Activated T-cell treated with anti-CD3 and anti-CD28 coated beads, Interleukin-2, amount 50 U/mL, for 72 hours (primary cell): Measurements from ENCODE around the gene DAPK2. TPM values are rescaled to one million over a fixed set of nuclear protein-coding genes. Genes with fewer than 3 reads are reported as not detected.
"Not testable (repeated sequence)": the region's sequence is repeated elsewhere in the genome, so short reads cannot be mapped to it uniquely, and the experiment has no call there.

Experiments used
- ATAC-seq, 2 donors: fragments of 150-1000 bp; cut with Tn5 transposase; replicated peaks in 1 of 2; 2 replicates each; pipeline ENCODE4 v1.10.0; 2021; ENCODE audit warnings: moderate library complexity in 2 of 2, mild to moderate bottlenecking in 1 of 2
- DNase-seq, 2 donors: peaks; one replicate each; pipeline ENCODE4 v3.0.0; 2021 to 2022; ENCODE audit warnings: mixed read lengths in 1 of 2
- H3K27ac Mint-ChIP-seq: one replicate; pipeline ENCODE4 v1.8.0; 2022; ENCODE audit warnings: mild to moderate bottlenecking, moderate library complexity, mixed read lengths
- H3K27me3 Mint-ChIP-seq: one replicate; pipeline ENCODE4 v1.8.0; 2022; ENCODE audit warnings: low read depth, mixed read lengths
- H3K36me3 Mint-ChIP-seq, 2 donors: one replicate each; pipeline ENCODE4 v1.8.0; 2022; ENCODE audit warnings: mixed read lengths in 2 of 2, mild to moderate bottlenecking in 1 of 2; ENCODE audit not compliant: insufficient read depth in 2 of 2
- H3K4me1 Mint-ChIP-seq: one replicate; pipeline ENCODE4 v1.8.0; 2022; ENCODE audit warnings: low read depth, mixed read lengths
- H3K4me3 Mint-ChIP-seq, 2 donors: one replicate each; pipeline ENCODE4 v1.8.0; 2022; ENCODE audit warnings: mild to moderate bottlenecking in 2 of 2, mixed read lengths in 2 of 2, moderate library complexity in 2 of 2
- H3K9me3 Mint-ChIP-seq, 2 donors: one replicate each; pipeline ENCODE4 v1.8.0; 2022; ENCODE audit warnings: mixed read lengths in 2 of 2
- total RNA-seq, 2 donors: library from RNA; stranded (reverse); gene quantifications; one replicate each; pipeline ENCODE4 v1.2.3, GENCODE V29; 2022

The DAPK2 gene
- 1 to 10 TPM; 2.3 to 3.3 TPM for total RNA-seq

GRCh38 chr15:64046421-64047153 lies at the start of gene DAPK2:
Gene DAPK2, minus strand, starts transcription at chr15:64046485. Its CDS starts 6,224 bp downstream, at chr15:64040261.
- Mint-ChIP-seq H3K4me1 (peaks cover 32% of the 10 kb centered on the region), H3K27ac (no peak within 1 kb of the TSS), H3K27me3 (peaks cover 30% of the 10 kb centered on the region), H3K9me3 (no peaks in the 10 kb centered on the region), H3K4me3 (peak within 1 kb of the TSS; percentile 68 to 72), H3K36me3 (no peaks in the 10 kb centered on the region)
- DNase-seq (peak; percentile 69 to 84), ATAC-seq (peak; percentile 92 to 93)

- Mint-ChIP-seq H3K36me3 (peaks cover 9 to 12% of the 10 kb centered on the region in 2 donors), H3K4me3 (peak overlapping the region; percentile 100), H3K4me1 (peaks cover 71% of the 10 kb centered on the region), H3K27me3 (no peaks in the 10 kb centered on the region), H3K9me3 (no peaks in the 10 kb centered on the region), H3K27ac (peak overlapping the region; percentile 97)
- DNase-seq = no peak
- no peak for ATAC-seq
These were observed 49.1 kb upstream of the DAPK2 start for GRCh38 chr15:64095431-64095794.

- peaks cover 13 to 18% of the 10 kb centered on the region in 2 donors for H3K36me3 Mint-ChIP-seq
- peaks cover 76% of the 10 kb centered on the region for H3K4me1 Mint-ChIP-seq
- H3K27ac Mint-ChIP-seq = peak within 1 kb of the TSS; percentile 97
- ATAC-seq (peak; percentile 81 to 84), DNase-seq (peak; percentile 92 to 96)
- H3K9me3 Mint-ChIP-seq = no peaks in the 10 kb centered on the region
- H3K27me3 Mint-ChIP-seq = no peaks in the 10 kb centered on the region
- H3K4me3 Mint-ChIP-seq = peak within 1 kb of the TSS; percentile 100
These were observed 47.5 kb upstream of the DAPK2 start, which contains the start of gene CIAO2A for GRCh38 chr15:64093627-64094417. Gene CIAO2A, minus strand, starts transcription at chr15:64093838. Its CDS starts 70 bp downstream, at chr15:64093768.

DNA sequence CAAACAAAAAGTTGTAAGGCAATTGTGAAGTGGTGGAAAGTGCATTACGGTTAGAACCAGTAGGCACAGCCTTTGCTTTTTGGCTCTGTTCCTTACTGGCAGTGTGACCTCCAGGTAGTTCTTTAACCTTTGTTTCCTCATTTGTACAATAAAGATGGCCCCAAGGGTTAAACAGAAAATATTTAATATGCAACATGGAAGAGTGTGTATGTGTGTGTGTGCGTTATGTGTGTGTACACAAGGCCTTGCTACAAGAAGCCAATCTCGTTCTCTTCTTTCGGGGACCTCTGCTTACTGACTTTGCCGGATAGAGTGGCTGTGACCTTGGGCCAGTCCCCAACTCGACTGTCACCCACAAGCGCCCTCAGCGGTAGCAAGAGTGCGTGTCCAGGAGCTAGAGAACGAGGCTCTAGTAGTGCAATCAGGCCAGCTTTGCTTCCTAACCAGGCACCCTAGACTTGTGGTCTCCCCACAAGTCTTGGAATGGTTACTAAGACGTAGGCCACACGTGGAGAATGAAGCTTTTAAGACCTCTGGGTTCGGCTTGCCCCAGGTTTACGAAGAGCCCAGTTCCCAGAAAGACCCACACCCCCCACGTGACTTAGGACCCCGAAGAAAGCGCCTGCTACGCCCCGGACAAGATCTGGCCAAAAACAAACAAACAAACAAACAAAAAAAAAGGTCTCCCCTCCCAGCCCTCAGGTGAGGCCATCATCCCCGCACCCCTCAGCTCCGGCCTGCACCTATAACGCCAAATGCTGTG lies 46.8 kb upstream of the DAPK2 start:
- ATAC-seq = peak; percentile 9 to 21
- no peaks in the 10 kb centered on the region for H3K9me3 Mint-ChIP-seq
- H3K27me3 Mint-ChIP-seq = no peaks in the 10 kb centered on the region
- peaks cover 13 to 19% of the 10 kb centered on the region in 2 donors for H3K36me3 Mint-ChIP-seq
- H3K4me3 Mint-ChIP-seq = peak overlapping the region; percentile 100
- DNase-seq = peak; percentile 62 to 65
- H3K27ac Mint-ChIP-seq = peak overlapping the region; percentile 97
- peaks cover 73% of the 10 kb centered on the region for H3K4me1 Mint-ChIP-seq

GRCh38 chr15:64092075-64092820 lies 46.0 kb upstream of the DAPK2 start:
- no peak for DNase-seq
- Mint-ChIP-seq H3K9me3 (peaks cover 0 to 1% of the 10 kb centered on the region in 2 donors), H3K4me3 (peak overlapping the region; percentile 100), H3K36me3 (peaks cover 16 to 25% of the 10 kb centered on the region in 2 donors), H3K27me3 (no peaks in the 10 kb centered on the region), H3K27ac (peak overlapping the region; percentile 97), H3K4me1 (peaks cover 65% of the 10 kb centered on the region)
- ATAC-seq = no peak

DNA sequence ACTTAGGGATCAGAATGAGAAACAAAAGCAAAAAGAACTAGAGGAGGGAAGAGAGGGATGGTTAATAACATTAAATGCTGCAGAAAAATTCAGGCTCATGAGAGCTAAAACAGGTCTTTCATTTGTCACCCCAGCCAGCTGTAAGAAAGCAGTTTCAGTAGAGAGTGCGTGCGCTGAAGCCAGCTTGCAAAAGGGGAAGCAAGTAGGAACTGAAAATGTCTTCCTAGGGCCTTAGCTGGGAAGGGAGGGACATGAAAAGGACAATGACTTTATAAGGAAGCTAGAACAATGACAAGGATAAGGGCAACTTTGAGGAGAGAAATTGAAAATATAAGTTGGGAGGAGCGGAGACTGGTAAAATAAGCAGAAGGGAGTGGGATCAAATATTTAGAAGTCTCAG lies 44.2 kb upstream of the DAPK2 start:
- ATAC-seq (no peak), DNase-seq (no peak)
- Mint-ChIP-seq H3K4me1 (peaks cover 55% of the 10 kb centered on the region), H3K27me3 (no peaks in the 10 kb centered on the region), H3K27ac (peak overlapping the region; percentile 26), H3K4me3 (peak overlapping the region in 1 of 2 donors; percentile 2), H3K9me3 (peaks cover 0 to 1% of the 10 kb centered on the region in 2 donors), H3K36me3 (peaks cover 12 to 29% of the 10 kb centered on the region in 2 donors)

DNA sequence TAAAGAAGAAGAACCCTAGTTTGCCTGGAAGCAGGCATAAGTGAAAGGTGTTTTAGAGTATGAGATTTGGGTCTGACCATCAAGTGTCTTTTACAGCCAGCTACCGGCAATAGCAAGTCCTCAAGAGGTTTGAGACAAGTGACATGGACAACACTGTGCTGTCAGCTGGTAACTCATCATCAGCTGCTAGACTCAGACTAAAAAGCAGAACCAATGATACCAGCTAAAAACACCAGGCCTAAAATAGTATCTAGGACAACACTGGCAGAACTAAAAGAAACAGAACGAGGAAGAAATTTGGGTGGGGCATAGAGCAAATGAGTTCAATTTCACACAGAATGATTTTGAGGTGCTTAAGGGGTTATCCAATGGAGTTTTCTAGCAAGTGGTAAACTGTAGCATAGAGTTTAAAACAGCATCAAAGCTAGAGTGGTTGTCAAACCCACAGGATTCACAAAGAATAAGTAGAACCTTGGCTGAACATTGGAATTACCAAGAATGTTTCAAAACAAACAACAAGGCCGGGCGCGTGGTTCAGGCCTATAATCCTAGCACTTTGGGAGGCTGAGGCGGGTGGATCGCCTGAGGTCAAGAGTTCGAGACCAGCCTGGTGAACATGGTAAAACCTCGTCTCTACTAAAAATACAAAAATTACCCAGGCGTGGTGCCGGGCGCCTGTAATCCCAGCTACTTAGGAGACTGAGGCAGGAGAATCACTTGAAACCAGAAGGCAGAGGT lies 43.4 kb upstream of the DAPK2 start:
- no peak for DNase-seq
- no peak overlapping the region for H3K4me3 Mint-ChIP-seq
- peaks cover 12 to 29% of the 10 kb centered on the region in 2 donors for H3K36me3 Mint-ChIP-seq
- H3K27me3 Mint-ChIP-seq = no peaks in the 10 kb centered on the region
- H3K4me1 Mint-ChIP-seq = peaks cover 47% of the 10 kb centered on the region
- peaks cover 0 to 1% of the 10 kb centered on the region in 2 donors for H3K9me3 Mint-ChIP-seq
- peak overlapping the region; percentile 26 for H3K27ac Mint-ChIP-seq
- no peak for ATAC-seq

- Mint-ChIP-seq H3K27me3 (no peaks in the 10 kb centered on the region), H3K27ac (no peak overlapping the region), H3K4me3 (no peak overlapping the region)
These were observed 36.5 kb upstream of the DAPK2 start for GRCh38 chr15:64082757-64083156.

GRCh38 chr15:64073496-64073895 lies 27.2 kb upstream of the DAPK2 start:
- not testable (repeated sequence) for H3K9me3 Mint-ChIP-seq, H3K27ac Mint-ChIP-seq, ATAC-seq

More at GRCh38 chr15:64082757-64083156, 36.5 kb upstream of the DAPK2 start:
- Mint-ChIP-seq H3K9me3 (no peaks in the 10 kb centered on the region), H3K36me3 (peaks cover under 1 to 17% of the 10 kb centered on the region in 2 donors), H3K4me1 (no peaks in the 10 kb centered on the region)
- ATAC-seq (no peak), DNase-seq (no peak)

DNA sequence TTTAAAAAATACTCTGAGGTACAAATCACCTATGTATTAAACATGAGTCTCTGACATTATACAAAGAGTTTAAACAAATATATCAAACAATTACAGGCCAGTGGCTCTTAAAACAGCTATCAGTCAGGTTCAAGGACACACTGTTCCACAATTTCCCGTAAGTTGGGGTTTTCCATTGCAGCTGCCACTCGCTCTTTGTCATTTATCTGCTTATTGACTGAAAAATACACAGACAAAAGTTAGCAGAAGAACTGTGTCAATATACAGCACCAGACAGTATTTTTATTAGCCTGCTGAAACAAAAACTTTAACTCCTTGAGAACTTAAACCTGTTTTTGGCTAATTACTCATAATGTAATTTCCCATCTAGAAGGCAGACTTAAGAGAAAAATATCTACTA lies 26.5 kb upstream of the DAPK2 start:
- ATAC-seq = no peak
- Mint-ChIP-seq H3K27me3 (no peaks in the 10 kb centered on the region), H3K4me3 (no peak overlapping the region), H3K9me3 (no peaks in the 10 kb centered on the region), H3K36me3 (peaks cover 0 to 9% of the 10 kb centered on the region in 2 donors), H3K27ac (no peak overlapping the region), H3K4me1 (peaks cover 3% of the 10 kb centered on the region)
- no peak for DNase-seq

More at GRCh38 chr15:64073496-64073895, 27.2 kb upstream of the DAPK2 start:
- not testable (repeated sequence) for DNase-seq, H3K4me1 Mint-ChIP-seq, H3K27me3 Mint-ChIP-seq, H3K4me3 Mint-ChIP-seq
- peaks cover 0 to 11% of the 10 kb centered on the region in 2 donors for H3K36me3 Mint-ChIP-seq

DNA sequence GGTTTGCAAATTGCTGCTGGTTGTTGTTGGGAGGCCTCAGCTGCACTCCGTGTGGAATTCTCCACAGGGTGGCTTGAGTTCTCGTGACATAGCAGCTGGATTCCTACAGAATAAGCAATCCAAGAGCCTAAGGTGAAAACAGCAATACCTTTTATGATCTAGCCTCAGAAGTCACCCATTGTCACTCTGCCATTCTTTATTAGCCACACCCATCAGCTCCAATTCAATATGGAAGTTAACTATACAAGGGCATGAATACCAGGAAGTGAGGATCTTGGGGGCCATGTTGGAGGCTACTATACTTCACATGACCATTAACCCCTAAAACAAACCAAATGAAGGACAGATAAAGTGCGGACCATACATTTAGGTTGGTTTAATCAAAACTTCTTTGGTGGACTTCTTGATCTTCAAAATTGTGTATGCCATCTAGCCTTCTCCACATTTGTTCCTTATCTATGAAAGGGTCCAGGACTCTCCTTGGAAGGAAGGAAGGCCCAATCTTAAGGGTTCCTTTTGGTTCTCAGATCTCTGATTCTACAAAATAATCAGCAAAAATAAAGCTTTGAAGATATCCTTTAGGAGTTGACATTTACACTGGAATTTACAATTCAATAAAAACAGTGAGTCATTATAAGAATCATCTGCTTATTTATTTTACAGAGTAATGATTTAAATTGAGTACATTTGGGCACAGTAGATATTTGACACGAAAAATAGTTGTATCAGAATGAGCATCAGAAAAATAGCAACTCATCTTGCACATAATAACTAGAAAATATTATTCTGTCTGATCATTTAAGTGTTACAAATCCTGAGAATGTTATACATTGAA lies 25.9 kb upstream of the DAPK2 start:
- H3K27me3 Mint-ChIP-seq = no peaks in the 10 kb centered on the region
- peaks cover 0 to 7% of the 10 kb centered on the region in 2 donors for H3K36me3 Mint-ChIP-seq
- peaks cover 10% of the 10 kb centered on the region for H3K4me1 Mint-ChIP-seq
- no peaks in the 10 kb centered on the region for H3K9me3 Mint-ChIP-seq
- no peak overlapping the region for H3K4me3 Mint-ChIP-seq
- no peak overlapping the region for H3K27ac Mint-ChIP-seq
- ATAC-seq (no peak), DNase-seq (no peak)
